Posterior cingulate gyrus (tissue), 11 donors: ENCODE data around the gene PLXDC2.

Source experiments
- DNase-seq, 10 donors: peaks; one replicate each; pipeline versions ENCODE4 v3.0.0 to v3.0.0-alpha.2; 2020 to 2021; ENCODE audit warnings: mixed read lengths in 3 of 10
- intact Hi-C: fragments of 100-400 bp; cut with DNase I; formaldehyde crosslinking; loops from one replicate; pipeline ENCODE4 v1.15.1; 2023

The PLXDC2 gene

GRCh38 chr10:20089879-20090278, 273.6 kb downstream of the PLXDC2 start:
- DNase-seq, result no peak
- intact Hi-C loops, result no loop called here

- intact Hi-C loops, result no loop called here
Observed at GRCh38 chr10:20090831-20091230, 274.6 kb downstream of the PLXDC2 start.

GRCh38 chr10:20091698-20092097, 275.5 kb downstream of the PLXDC2 start:
- intact Hi-C loops, result no loop called here
- no peak for DNase-seq

More at GRCh38 chr10:20090831-20091230, 274.6 kb downstream of the PLXDC2 start:
- DNase-seq, result no peak

GRCh38 chr10:20093600-20093999, 277.4 kb downstream of the PLXDC2 start:
- intact Hi-C loops, result no loop called here
- no peak for DNase-seq

GRCh38 chr10:20094226-20094976, 278.2 kb downstream of the PLXDC2 start:
- no peak for DNase-seq
- intact Hi-C loops, result no loop called here

- intact Hi-C loops, result loop anchor here (5.0 kb wide), 1 partner anchor 283 kb away; the partner anchor contains the start of gene PLXDC2
- DNase-seq, result no peak
Observed at GRCh38 chr10:20100171-20100570, 283.9 kb downstream of the PLXDC2 start.

GRCh38 chr10:20105236-20105635, 289.0 kb downstream of the PLXDC2 start:
- intact Hi-C loops, result no loop called here
- no peak for DNase-seq

- no peak for DNase-seq
- intact Hi-C loops, result no loop called here
Observed at GRCh38 chr10:20105931-20106330, 289.7 kb downstream of the PLXDC2 start.

GRCh38 chr10:20108021-20108420, 291.8 kb downstream of the PLXDC2 start:
- intact Hi-C loops, result no loop called here
- DNase-seq, result no peak

- no peak for DNase-seq
- intact Hi-C loops, result no loop called here
Observed at GRCh38 chr10:20109613-20110012, 293.4 kb downstream of the PLXDC2 start.

- DNase-seq, result peak in 7 of 10 donors; percentile 23 to 89 (median 55)
Observed at GRCh38 chr10:20110125-20111100, 294.2 kb downstream of the PLXDC2 start.

GRCh38 chr10:20114179-20114578, 297.9 kb downstream of the PLXDC2 start:
- intact Hi-C loops, result no loop called here
- no peak for DNase-seq

More at GRCh38 chr10:20110125-20111100, 294.2 kb downstream of the PLXDC2 start:
- intact Hi-C loops, result no loop called here

GRCh38 chr10:20115894-20116293, 299.7 kb downstream of the PLXDC2 start:
- intact Hi-C loops, result no loop called here
- DNase-seq, result no peak

- intact Hi-C loops, result no loop called here
- DNase-seq, result no peak
Observed at GRCh38 chr10:20117471-20117870, 301.2 kb downstream of the PLXDC2 start.

- DNase-seq, result no peak
- intact Hi-C loops, result no loop called here
Observed at GRCh38 chr10:20118119-20118518, 301.9 kb downstream of the PLXDC2 start.

- intact Hi-C loops, result no loop called here
- DNase-seq, result no peak
Observed at GRCh38 chr10:20128811-20129210, 312.6 kb downstream of the PLXDC2 start.

- no peak for DNase-seq
- intact Hi-C loops, result no loop called here
Observed at GRCh38 chr10:20132816-20133215, 316.6 kb downstream of the PLXDC2 start.

- intact Hi-C loops, result no loop called here
- DNase-seq, result no peak
Observed at GRCh38 chr10:20133669-20134189, 317.5 kb downstream of the PLXDC2 start.

GRCh38 chr10:20142311-20142710, 326.1 kb downstream of the PLXDC2 start:
- intact Hi-C loops, result no loop called here

GRCh38 chr10:20144268-20144667, 328.0 kb downstream of the PLXDC2 start:
- intact Hi-C loops, result no loop called here
- no peak for DNase-seq

More at GRCh38 chr10:20142311-20142710, 326.1 kb downstream of the PLXDC2 start:
- no peak for DNase-seq

GRCh38 chr10:20146004-20146403, 329.8 kb downstream of the PLXDC2 start:
- no peak for DNase-seq
- intact Hi-C loops, result no loop called here
